ENCODE data around the gene TRIO.

DNA sequence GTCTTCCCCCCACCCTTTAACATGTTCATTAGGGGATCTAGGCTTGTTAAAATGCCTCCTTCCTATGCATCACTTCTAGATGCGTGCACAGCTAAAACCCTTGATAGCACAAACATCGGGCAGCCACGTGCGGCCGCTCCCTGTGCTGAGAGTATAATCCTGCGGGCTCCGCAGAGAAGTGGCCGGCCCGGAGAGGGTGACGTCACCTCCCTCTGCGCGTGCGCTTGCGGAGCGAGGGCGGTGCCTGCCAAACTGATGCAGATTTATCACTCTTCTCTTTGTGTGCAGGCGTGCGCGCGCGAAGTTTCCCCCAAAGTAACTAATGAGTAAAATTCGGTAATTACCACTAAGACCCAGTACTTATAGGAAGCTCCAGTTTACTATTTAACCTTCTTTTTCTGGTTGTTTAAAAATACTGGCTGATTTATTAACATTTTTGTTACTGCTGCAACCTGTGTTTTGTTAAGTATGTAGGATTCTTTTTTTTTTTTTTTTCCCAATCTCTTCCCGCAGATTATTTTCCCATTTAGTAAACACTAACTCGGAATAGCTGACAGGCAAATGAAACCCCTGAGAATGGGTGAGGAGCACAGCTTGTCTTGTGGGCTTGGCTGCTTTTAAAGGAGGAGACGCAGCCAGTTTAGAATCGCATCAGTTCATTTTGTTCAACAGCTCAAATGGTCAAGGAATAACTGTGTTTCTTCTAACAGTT is 121.6 kb downstream of the TRIO start:
- TF ChIP-seq SIN3A (IDR thresholded peaks at IDR 0.05; ENCODE audit: borderline replicate concordance, insufficient read depth, low read length) (peak; percentile 73; the same call in 1 of the 2 replicates), TAF1 (IDR thresholded peaks at IDR 0.05; ENCODE audit: borderline replicate concordance, insufficient read depth, low read length) (no peak)
- TF ChIP-seq, protein P1, sequence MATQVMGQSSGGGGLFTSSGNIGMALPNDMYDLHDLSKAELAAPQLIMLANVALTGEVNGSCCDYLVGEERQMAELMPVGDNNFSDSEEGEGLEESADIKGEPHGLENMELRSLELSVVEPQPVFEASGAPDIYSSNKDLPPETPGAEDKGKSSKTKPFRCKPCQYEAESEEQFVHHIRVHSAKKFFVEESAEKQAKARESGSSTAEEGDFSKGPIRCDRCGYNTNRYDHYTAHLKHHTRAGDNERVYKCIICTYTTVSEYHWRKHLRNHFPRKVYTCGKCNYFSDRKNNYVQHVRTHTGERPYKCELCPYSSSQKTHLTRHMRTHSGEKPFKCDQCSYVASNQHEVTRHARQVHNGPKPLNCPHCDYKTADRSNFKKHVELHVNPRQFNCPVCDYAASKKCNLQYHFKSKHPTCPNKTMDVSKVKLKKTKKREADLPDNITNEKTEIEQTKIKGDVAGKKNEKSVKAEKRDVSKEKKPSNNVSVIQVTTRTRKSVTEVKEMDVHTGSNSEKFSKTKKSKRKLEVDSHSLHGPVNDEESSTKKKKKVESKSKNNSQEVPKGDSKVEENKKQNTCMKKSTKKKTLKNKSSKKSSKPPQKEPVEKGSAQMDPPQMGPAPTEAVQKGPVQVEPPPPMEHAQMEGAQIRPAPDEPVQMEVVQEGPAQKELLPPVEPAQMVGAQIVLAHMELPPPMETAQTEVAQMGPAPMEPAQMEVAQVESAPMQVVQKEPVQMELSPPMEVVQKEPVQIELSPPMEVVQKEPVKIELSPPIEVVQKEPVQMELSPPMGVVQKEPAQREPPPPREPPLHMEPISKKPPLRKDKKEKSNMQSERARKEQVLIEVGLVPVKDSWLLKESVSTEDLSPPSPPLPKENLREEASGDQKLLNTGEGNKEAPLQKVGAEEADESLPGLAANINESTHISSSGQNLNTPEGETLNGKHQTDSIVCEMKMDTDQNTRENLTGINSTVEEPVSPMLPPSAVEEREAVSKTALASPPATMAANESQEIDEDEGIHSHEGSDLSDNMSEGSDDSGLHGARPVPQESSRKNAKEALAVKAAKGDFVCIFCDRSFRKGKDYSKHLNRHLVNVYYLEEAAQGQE (IDR thresholded peaks at IDR 0.05; ENCODE audit: insufficient read depth in 1 of 2, low read depth in 2 of 2, low read length in 2 of 2): no peak

Measured in PFSK-1 (cell line).